Measurements from ENCODE around the gene SLC7A5.
"Not testable (repeated sequence)": the region's sequence is repeated elsewhere in the genome, so short reads cannot be mapped to it uniquely, and the experiment has no call there.

SLC7A5 gene

GRCh38 chr16:87818533-87819161 is 50.7 kb downstream of the SLC7A5 start:
- DNase-seq: no peak

DNA sequence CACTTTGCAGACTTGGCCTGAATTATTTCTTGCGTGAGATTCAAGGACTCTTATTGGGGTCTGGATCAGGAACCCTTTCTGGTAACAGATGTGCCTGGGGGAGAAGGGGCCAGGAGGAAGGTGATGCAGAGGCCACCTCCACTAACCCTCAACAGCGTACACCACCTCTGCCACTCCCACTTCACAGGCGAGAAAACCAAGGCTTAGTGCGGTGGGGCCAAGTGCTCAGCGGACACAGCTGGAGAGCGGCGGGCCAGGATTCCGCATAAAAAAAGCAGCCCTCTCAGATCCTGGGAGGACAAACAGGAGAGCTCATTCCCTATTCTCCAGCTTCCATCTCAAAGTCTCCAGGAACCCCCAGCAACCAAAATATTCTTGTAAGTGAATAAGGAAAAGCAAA is 51.4 kb downstream of the SLC7A5 start:
- DNase-seq: no peak

GRCh38 chr16:87817370-87817769 is 51.9 kb downstream of the SLC7A5 start:
- not testable (repeated sequence) for DNase-seq

- no peak for DNase-seq
Observed at GRCh38 chr16:87816507-87817100, 52.7 kb downstream of the SLC7A5 start.

DNA sequence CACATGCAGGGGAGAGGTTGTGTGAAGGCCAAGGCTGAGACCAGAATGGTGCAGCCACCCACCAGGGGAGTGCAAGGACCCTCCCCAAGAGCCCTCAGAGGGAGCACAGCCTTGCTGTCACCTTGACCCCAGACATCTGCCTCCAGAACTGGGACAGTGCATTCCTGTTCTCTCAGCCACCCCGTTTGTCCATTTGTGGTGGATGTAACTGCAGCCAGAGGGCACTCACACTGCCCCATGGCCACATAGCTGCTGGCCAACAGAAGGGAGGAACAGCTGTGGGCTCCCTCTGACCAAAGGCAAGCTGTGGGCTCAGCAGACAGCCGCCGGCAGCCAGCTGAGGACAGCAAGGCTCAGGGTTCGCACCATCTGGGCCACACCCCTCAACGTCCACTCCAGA is 53.7 kb downstream of the SLC7A5 start:
- DNase-seq: no peak

GRCh38 chr16:87812200-87812656 is 57.1 kb downstream of the SLC7A5 start:
- DNase-seq: no peak

DNA sequence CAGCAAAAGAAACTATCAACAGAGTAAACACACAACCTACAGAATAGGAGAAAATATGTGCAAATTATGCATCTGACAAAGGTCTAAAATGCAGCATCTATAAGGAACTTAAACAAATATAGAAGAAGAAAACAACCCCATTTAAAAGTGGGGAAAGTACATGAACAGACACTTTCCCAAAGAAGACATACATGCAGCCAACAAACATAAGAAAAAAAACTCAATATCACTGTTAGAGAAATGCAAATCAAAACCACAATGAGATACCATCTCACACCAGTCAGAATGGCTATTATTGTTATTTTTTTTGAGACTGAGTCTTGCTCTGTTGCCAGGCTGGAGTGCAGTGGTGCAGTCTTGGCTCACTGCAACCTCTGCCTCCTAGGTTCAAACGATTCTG is 57.9 kb downstream of the SLC7A5 start:
- DNase-seq: not testable (repeated sequence)

DNA sequence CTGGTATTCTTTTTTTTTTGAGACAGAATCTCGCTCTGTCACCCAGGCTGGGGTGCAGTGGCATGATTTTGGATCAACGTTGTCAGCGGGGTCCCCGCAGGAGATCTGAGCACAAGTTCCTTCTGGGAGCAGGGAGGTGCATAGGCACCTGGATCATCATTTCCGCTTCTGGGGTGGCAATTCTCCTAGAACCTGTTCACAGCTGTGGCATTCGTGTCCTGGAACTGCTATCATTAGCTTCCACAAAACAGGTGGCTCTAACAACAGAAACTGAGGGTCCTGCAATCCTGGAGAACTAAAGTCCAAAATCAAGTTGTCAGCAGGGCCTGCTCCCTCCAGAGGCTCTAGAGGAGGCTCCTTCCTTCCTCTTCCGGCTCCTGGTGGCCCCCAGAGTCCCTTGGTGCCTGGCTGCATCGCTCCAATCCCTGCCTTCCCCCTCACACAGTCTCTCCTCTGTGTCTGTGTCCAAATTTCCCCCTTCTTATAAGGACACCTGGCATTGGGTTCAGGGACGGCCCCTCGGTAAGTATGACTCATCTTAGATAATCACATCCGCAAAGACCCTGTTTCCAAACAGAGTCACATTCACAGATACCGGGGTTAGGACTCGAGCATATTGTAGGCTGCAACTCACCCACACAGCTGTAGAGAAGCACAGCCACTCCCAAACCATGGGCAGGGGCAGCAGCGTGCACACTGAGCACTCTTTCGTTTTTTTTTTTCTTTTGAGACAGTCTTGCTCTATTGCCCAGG is 60.0 kb downstream of the SLC7A5 start:
- no peak for DNase-seq

- DNase-seq: no peak
Observed at GRCh38 chr16:87808108-87808507, 61.2 kb downstream of the SLC7A5 start.

- peak; percentile 51 for DNase-seq
Observed at GRCh38 chr16:87806641-87807546, 62.4 kb downstream of the SLC7A5 start.

- no peak for DNase-seq
Observed at GRCh38 chr16:87806261-87806640, 63.1 kb downstream of the SLC7A5 start.

- DNase-seq: no peak
Observed at GRCh38 chr16:87803385-87803784, 65.9 kb downstream of the SLC7A5 start.

DNA sequence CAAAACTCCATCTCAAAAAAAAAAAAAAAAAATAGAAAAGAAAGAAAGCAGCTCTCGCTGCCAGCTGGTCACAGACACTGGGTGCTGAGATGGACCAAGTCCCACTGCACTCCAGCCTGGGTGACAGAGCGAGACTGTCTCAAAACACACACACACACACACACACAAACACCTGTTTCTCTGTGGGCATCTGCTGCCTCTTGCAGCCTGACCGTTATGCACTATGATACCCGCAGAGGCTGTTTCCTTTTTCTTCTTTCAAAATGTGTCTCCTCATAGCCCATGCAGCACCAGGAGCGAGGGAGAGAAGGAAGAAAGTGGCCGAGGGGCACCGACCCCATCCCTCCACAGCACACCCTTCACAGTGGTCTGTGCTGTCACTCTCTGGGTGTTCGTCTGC is 66.6 kb downstream of the SLC7A5 start:
- DNase-seq: no peak

DNA sequence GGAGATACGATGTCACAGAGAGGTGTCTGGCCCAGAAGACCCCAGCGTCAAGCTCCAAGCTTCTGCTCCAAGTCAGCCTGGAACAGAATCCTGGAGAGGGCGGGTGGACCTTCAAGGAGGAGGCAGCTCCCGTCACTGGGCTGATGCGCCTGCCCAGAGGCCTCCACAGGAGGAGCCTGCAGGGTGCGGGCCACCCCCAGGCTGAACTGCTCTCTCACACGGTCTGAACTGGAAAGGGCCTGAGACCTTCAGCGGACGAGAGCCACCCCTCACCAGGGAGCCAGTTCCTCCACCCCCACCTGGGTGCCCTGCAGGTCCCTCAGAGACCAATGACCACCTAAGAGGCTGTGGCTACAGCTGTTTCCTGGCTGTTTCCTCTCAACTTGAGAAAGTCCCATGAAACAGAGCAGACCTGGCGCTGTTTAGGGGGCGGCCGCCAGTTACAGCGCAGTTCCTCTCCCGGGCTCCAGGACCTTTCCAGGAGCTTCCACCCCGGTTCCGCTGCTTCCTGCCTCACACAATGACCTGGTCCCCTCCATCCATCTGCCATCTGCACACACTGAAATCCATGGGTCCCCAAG is 67.5 kb downstream of the SLC7A5 start:
- no peak for DNase-seq

GRCh38 chr16:87800497-87800896 is 68.8 kb downstream of the SLC7A5 start:
- DNase-seq: no peak

DNA sequence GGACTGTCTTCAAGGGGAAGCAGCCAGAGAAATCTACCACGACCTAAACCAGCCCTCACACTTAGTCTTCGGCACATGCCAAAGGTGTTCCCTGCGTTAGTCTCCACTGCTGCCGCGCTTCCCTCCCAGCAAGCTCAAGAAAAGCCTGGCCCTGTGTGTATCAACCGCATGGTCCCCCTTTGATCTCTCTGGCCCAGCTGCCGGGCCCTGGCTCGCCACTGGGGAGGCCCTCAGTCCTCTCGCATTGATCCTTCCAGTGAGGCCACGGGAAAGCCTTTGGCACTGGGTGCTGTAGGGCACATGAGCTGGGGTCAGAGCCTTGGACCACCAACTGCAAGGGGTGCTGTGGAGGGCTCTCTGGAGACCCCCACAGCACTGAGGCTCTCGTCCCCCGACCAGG is 74.0 kb downstream of the SLC7A5 start:
- DNase-seq: no peak

GRCh38 chr16:87794485-87795078 is 74.7 kb downstream of the SLC7A5 start:
- DNase-seq: no peak

DNA sequence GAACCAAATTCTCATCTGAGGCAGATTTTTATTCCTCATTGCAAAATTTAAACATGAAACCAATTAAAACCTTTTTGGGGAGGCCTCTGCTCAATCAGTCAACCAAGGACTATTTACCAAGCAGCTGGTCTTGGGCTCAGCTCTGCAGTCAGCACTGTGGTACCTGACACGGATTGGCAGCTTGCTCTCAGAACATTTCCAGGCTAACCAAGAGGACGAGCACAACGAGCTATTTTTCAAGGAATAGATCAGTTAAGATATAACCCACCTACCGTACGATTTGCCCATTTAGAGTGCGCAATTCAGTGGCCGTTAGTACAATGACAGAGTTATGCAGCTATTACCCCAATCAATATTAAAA is 77.1 kb downstream of the SLC7A5 start:
- no peak for DNase-seq

GRCh38 chr16:87791295-87792204 is 77.8 kb downstream of the SLC7A5 start:
- no peak for DNase-seq

- no peak for DNase-seq
Observed at GRCh38 chr16:87790292-87791100, 78.8 kb downstream of the SLC7A5 start.
